NCI-H2196 treated with DMSO at 0.1 percent for 48 hours (cell line): Measurements from ENCODE around the gene APMAP.
A peak's percentile ranks its signal among the peaks of the same experiment; 100 is the strongest.
"Not testable (repeated sequence)": the region's sequence is repeated elsewhere in the genome, so short reads cannot be mapped to it uniquely, and the experiment has no call there.

Source experiments
- DNase-seq: peaks from one replicate; lab custom pipeline; 2025; ENCODE audit not compliant: unreplicated experiment; lab: John Stamatoyannopoulos, UW

Gene APMAP

GRCh38 chr20:25007491-25008305 lies 15.1 kb upstream of the APMAP start:
- no peak for DNase-seq

- DNase-seq: no peak
These were observed 14.0 kb upstream of the APMAP start for GRCh38 chr20:25006431-25007167.

GRCh38 chr20:25005661-25006060 lies 13.1 kb upstream of the APMAP start:
- no peak for DNase-seq

GRCh38 chr20:25005220-25005619 lies 12.7 kb upstream of the APMAP start:
- DNase-seq: peak; percentile 45

GRCh38 chr20:25003002-25003401 lies 10.5 kb upstream of the APMAP start:
- no peak for DNase-seq

- not testable (repeated sequence) for DNase-seq
These were observed 8.8 kb upstream of the APMAP start for GRCh38 chr20:25001323-25001722.

- peak; percentile 74 for DNase-seq
These were observed 7.8 kb upstream of the APMAP start for GRCh38 chr20:25000268-25000801.

GRCh38 chr20:24999568-24999967 lies 7.0 kb upstream of the APMAP start:
- DNase-seq: no peak

- DNase-seq: no peak
These were observed 6.3 kb upstream of the APMAP start for GRCh38 chr20:24998631-24999445.

GRCh38 chr20:24998121-24998520 lies 5.6 kb upstream of the APMAP start:
- DNase-seq: no peak

GRCh38 chr20:24996449-24997377 lies 4.2 kb upstream of the APMAP start:
- DNase-seq: no peak

- DNase-seq: no peak
These were observed 3.3 kb upstream of the APMAP start for GRCh38 chr20:24995741-24996448.

GRCh38 chr20:24994470-24995368 lies 2.2 kb upstream of the APMAP start:
- DNase-seq: peak; percentile 58

GRCh38 chr20:24994186-24994465 lies 1.6 kb upstream of the APMAP start:
- DNase-seq: no peak

GRCh38 chr20:24993337-24994185 lies 1.0 kb upstream of the APMAP start:
- peak; percentile 37 for DNase-seq

GRCh38 chr20:24991897-24992486 lies 559 bp downstream of the APMAP start:
- no peak for DNase-seq

GRCh38 chr20:24990810-24991252 lies 1.7 kb downstream of the APMAP start:
- DNase-seq: no peak
